DOHH2 (cell line): ENCODE measurements around the gene CD274.

Experiments used
- H3F3A ChIP-seq: fragments of 200-600 bp; sonication (generic), shearing (Covaris generic); 2 replicates; pipeline ENCODE4 v1.6.0; 2016; ENCODE audit warnings: antibody characterized with exemption, mild to moderate bottlenecking; ENCODE audit not compliant: control insufficient read depth, insufficient read depth
- H3K27ac ChIP-seq: fragments of 200-600 bp; sonication (generic); 2 replicates; pipeline ENCODE4 v1.5.1; 2014; ENCODE audit warnings: low read depth, mild to moderate bottlenecking, low read length, moderate library complexity
- H3K27me3 ChIP-seq: fragments of 200-600 bp; sonication (generic); 2 replicates; pipeline ENCODE4 v1.6.1; 2014; ENCODE audit warnings: mild to moderate bottlenecking, low read length, mixed read lengths; ENCODE audit not compliant: control insufficient read depth
- H3K36me3 ChIP-seq: fragments of 200-600 bp; sonication (generic); 2 replicates; pipeline ENCODE4 v1.6.1; 2014; ENCODE audit warnings: mild to moderate bottlenecking, low read length, moderate library complexity, mixed read lengths; ENCODE audit not compliant: control insufficient read depth
- H3K4me1 ChIP-seq: fragments of 200-600 bp; sonication (generic); 2 replicates; pipeline ENCODE4 v1.6.1; 2014; ENCODE audit warnings: mild to moderate bottlenecking, low read length, mixed read lengths; ENCODE audit not compliant: control insufficient read depth
- H3K4me2 ChIP-seq: fragments of 200-600 bp; sonication (generic); 2 replicates; pipeline ENCODE4 v1.6.0; 2014; ENCODE audit warnings: mild to moderate bottlenecking, low read length, moderate library complexity
- H3K4me3 ChIP-seq: fragments of 200-600 bp; sonication (generic); 2 replicates; pipeline ENCODE4 v1.5.1; 2014; ENCODE audit warnings: mild to moderate bottlenecking, low read length, mixed read lengths
- H3K79me2 ChIP-seq: fragments of 200-600 bp; sonication (generic); 2 replicates; pipeline ENCODE4 v1.6.1; 2014; ENCODE audit warnings: mild to moderate bottlenecking, low read length, mixed read lengths; ENCODE audit not compliant: control insufficient read depth
- H3K9me2 ChIP-seq: fragments of 200-600 bp; sonication (generic); replicated peaks from 2 replicates; pipeline ENCODE4 v1.6.1; 2014; ENCODE audit warnings: mild to moderate bottlenecking, low read length, mixed read lengths; ENCODE audit not compliant: control insufficient read depth
- H3K9me3 ChIP-seq: fragments of 200-600 bp; sonication (generic); 2 replicates; pipeline ENCODE4 v1.6.1; 2014; ENCODE audit warnings: antibody characterized with exemption, low read length, mixed read lengths; ENCODE audit not compliant: control insufficient read depth, insufficient read depth
- H4K20me1 ChIP-seq: fragments of 200-600 bp; sonication (generic); 2 replicates; pipeline ENCODE4 v1.6.0; 2014; ENCODE audit warnings: low read depth, mild to moderate bottlenecking, antibody characterized with exemption, low read length, moderate library complexity; ENCODE audit not compliant: control insufficient read depth, insufficient read depth
- CTCF ChIP-seq: fragments of 200-600 bp; sonication (generic); IDR thresholded peaks from one replicate; pipeline ENCODE4 v1.5.1; 2014; ENCODE audit warnings: antibody characterized with exemption, mild to moderate bottlenecking, low read depth, low read length; ENCODE audit not compliant: poor library complexity, severe bottlenecking
- EZH2phosphoT487 ChIP-seq: fragments of 200-600 bp; sonication (generic); IDR thresholded peaks from 2 replicates; pipeline ENCODE4 v1.6.1; 2017; ENCODE audit warnings: borderline replicate concordance, mild to moderate bottlenecking, antibody characterized with exemption, low read length, moderate library complexity, mixed read lengths

Gene CD274

GRCh38 chr9:5425006-5425628 is 25.2 kb upstream of the CD274 start:
- peaks cover 8% of the 10 kb centered on the region; the same call in 1 of the 2 replicates for H3K27me3 ChIP-seq
- H3K79me2 ChIP-seq = no peaks in the 10 kb centered on the region
- no peaks in the 10 kb centered on the region for H3K4me1 ChIP-seq
- TF ChIP-seq EZH2phosphoT487 = no peak
- TF ChIP-seq CTCF = peak; percentile 56
- no peak overlapping the region for H3K27ac ChIP-seq
- no peaks in the 10 kb centered on the region for H3K9me2 ChIP-seq
- H4K20me1 ChIP-seq = no peaks in the 10 kb centered on the region
- H3K4me2 ChIP-seq = no peak overlapping the region
- H3K36me3 ChIP-seq = no peaks in the 10 kb centered on the region
- H3K9me3 ChIP-seq = no peaks in the 10 kb centered on the region
- H3K4me3 ChIP-seq = no peak overlapping the region
- no peaks in the 10 kb centered on the region for H3F3A ChIP-seq

GRCh38 chr9:5427005-5427404 is 23.3 kb upstream of the CD274 start:
- H3K79me2 ChIP-seq = no peaks in the 10 kb centered on the region
- H3K4me3 ChIP-seq = no peak overlapping the region
- H3K9me3 ChIP-seq = no peaks in the 10 kb centered on the region
- no peaks in the 10 kb centered on the region for H3K4me1 ChIP-seq
- TF ChIP-seq EZH2phosphoT487 (no peak), CTCF (no peak)
- no peak overlapping the region for H3K27ac ChIP-seq
- H3F3A ChIP-seq = no peaks in the 10 kb centered on the region
- H3K36me3 ChIP-seq = no peaks in the 10 kb centered on the region
- H4K20me1 ChIP-seq = no peaks in the 10 kb centered on the region
- H3K9me2 ChIP-seq = no peaks in the 10 kb centered on the region
- H3K27me3 ChIP-seq = 0 out of 2 replicates have a peak, but pooled peaks cover under 1% of the 10 kb centered on the region
- no peak overlapping the region for H3K4me2 ChIP-seq

GRCh38 chr9:5428172-5428571 is 22.2 kb upstream of the CD274 start:
- Histone ChIP-seq H3K79me2 (no peaks in the 10 kb centered on the region), H3F3A (no peaks in the 10 kb centered on the region), H3K9me3 (no peaks in the 10 kb centered on the region), H4K20me1 (no peaks in the 10 kb centered on the region), H3K4me3 (no peak overlapping the region), H3K36me3 (no peaks in the 10 kb centered on the region), H3K4me2 (no peak overlapping the region), H3K27me3 (no peaks in the 10 kb centered on the region), H3K4me1 (no peaks in the 10 kb centered on the region), H3K27ac (no peak overlapping the region), H3K9me2 (no peaks in the 10 kb centered on the region)
- TF ChIP-seq EZH2phosphoT487 (no peak), CTCF (no peak)
